Calu3 (cell line): ENCODE data around the gene HRK. TPM values are rescaled to one million over a fixed set of nuclear protein-coding genes. Genes with fewer than 3 reads are reported as not detected.

ENCODE experiments used
- BruUV-seq: library from RNA; stranded (reverse); fragments of 400-500 nt; replicated peaks from 2 replicates; lab custom pipeline; 2021; lab: Mats Ljungman, UMichigan
- CTCF ChIA-PET: fragments of 300-600 bp; sonication (Branson Sonifier 250); formaldehyde crosslinking; loops from one replicate; lab custom pipeline; 2022; ENCODE audit warnings: antibody characterized with exemption; lab: Charles Lee
- DNase-seq: peaks from one replicate; pipeline ENCODE4 v3.0.0; 2022
- H3K27ac Mint-ChIP-seq: one replicate; pipeline ENCODE4 v1.8.0; 2022; ENCODE audit warnings: mixed read lengths; ENCODE audit not compliant: unreplicated experiment
- H3K27me3 Mint-ChIP-seq: one replicate; pipeline ENCODE4 v1.8.0; 2022; ENCODE audit warnings: mixed read lengths; ENCODE audit not compliant: unreplicated experiment
- H3K36me3 Mint-ChIP-seq: one replicate; pipeline ENCODE4 v1.8.0; 2022; ENCODE audit warnings: mild to moderate bottlenecking, moderate library complexity, mixed read lengths; ENCODE audit not compliant: insufficient read depth, unreplicated experiment
- H3K4me1 Mint-ChIP-seq: one replicate; pipeline ENCODE4 v1.8.0; 2022; ENCODE audit warnings: mild to moderate bottlenecking, low read depth, mixed read lengths; ENCODE audit not compliant: unreplicated experiment
- H3K4me3 Mint-ChIP-seq: one replicate; pipeline ENCODE4 v1.8.0; 2022; ENCODE audit warnings: mild to moderate bottlenecking, low read depth, moderate library complexity, mixed read lengths; ENCODE audit not compliant: unreplicated experiment
- H3K9me3 Mint-ChIP-seq: one replicate; pipeline ENCODE4 v1.8.0; 2022; ENCODE audit warnings: low read depth, mixed read lengths; ENCODE audit not compliant: unreplicated experiment
- CTCF ChIP-seq: fragments of 200-600 bp; IDR thresholded peaks from one replicate; pipeline ENCODE4 v1.8.0; 2022; ENCODE audit warnings: antibody characterized with exemption; ENCODE audit not compliant: unreplicated experiment
- intact Hi-C: fragments of 100-400 bp; cut with micrococcal nuclease; formaldehyde crosslinking; loops from one replicate; pipeline ENCODE4 v1.10.0; 2022; ENCODE audit not compliant: unreplicated experiment
- total RNA-seq: library from RNA; stranded (reverse); gene quantifications from 2 replicates; pipeline ENCODE4 v1.2.3, GENCODE V29; 2022

HRK gene
- total RNA-seq, 1 experiment from 2014 or later, result not detected

GRCh38 chr12:116897476-116897875, 16.2 kb upstream of the HRK start:
- BruUV-seq, result no TSS peak
- DNase-seq, result no peak
- no peak for TF ChIP-seq CTCF
- Mint-ChIP-seq H3K4me1 (no peaks in the 10 kb centered on the region), H3K27me3 (peaks cover 60% of the 10 kb centered on the region), H3K4me3 (no peak overlapping the region), H3K36me3 (no peaks in the 10 kb centered on the region), H3K27ac (no peak overlapping the region), H3K9me3 (no peaks in the 10 kb centered on the region)
- intact Hi-C loops, result no loop called here
- CTCF ChIA-PET, result no interaction called here

- DNase-seq, result no peak
- Mint-ChIP-seq H3K4me1 (no peaks in the 10 kb centered on the region), H3K27me3 (peaks cover 60% of the 10 kb centered on the region), H3K4me3 (no peak overlapping the region), H3K27ac (no peak overlapping the region), H3K9me3 (no peaks in the 10 kb centered on the region), H3K36me3 (no peaks in the 10 kb centered on the region)
- intact Hi-C loops, result no loop called here
- no TSS peak for BruUV-seq
- CTCF ChIA-PET, result interaction anchor here (0.6 to 0.7 kb wide), 2 partner anchors 14 to 37 kb away, joined by 5 to 8 read pairs; no protein-coding TSS in a partner anchor
- no peak for TF ChIP-seq CTCF
These were observed 15.2 kb upstream of the HRK start for GRCh38 chr12:116896411-116896924.

GRCh38 chr12:116894913-116895312, 13.7 kb upstream of the HRK start:
- CTCF ChIA-PET, result no interaction called here
- Mint-ChIP-seq H3K27me3 (peaks cover 60% of the 10 kb centered on the region), H3K4me3 (no peak overlapping the region), H3K27ac (no peak overlapping the region), H3K36me3 (no peaks in the 10 kb centered on the region), H3K4me1 (no peaks in the 10 kb centered on the region), H3K9me3 (no peaks in the 10 kb centered on the region)
- intact Hi-C loops, result no loop called here
- BruUV-seq, result no TSS peak
- no peak for TF ChIP-seq CTCF
- DNase-seq, result no peak

GRCh38 chr12:116892349-116893140, 11.3 kb upstream of the HRK start:
- Mint-ChIP-seq H3K27me3 (peaks cover 60% of the 10 kb centered on the region), H3K4me1 (no peaks in the 10 kb centered on the region), H3K4me3 (no peak overlapping the region), H3K9me3 (no peaks in the 10 kb centered on the region), H3K27ac (no peak overlapping the region), H3K36me3 (no peaks in the 10 kb centered on the region)
- BruUV-seq, result no TSS peak
- no peak for TF ChIP-seq CTCF
- CTCF ChIA-PET, result interaction anchor here (0.6 kb wide), 1 partner anchor 1836 kb away, joined by 3 read pairs; no protein-coding TSS in a partner anchor
- no peak for DNase-seq
- intact Hi-C loops, result no loop called here
